Fibroblast of skin of left quadriceps (primary cell): Measurements from ENCODE around the gene IFFO2.
"Not testable (repeated sequence)": the region's sequence is repeated elsewhere in the genome, so short reads cannot be mapped to it uniquely, and the experiment has no call there.

Experiments used
- DNase-seq, 2 experiments: peaks; one replicate each; pipeline ENCODE4 v3.0.0-alpha.2; 2013; ENCODE audit warnings: low read depth in 2 of 2

IFFO2 gene

GRCh38 chr1:18875107-18875795, 81.2 kb downstream of the IFFO2 start:
- DNase-seq, result peak; percentile 38 to 39

DNA sequence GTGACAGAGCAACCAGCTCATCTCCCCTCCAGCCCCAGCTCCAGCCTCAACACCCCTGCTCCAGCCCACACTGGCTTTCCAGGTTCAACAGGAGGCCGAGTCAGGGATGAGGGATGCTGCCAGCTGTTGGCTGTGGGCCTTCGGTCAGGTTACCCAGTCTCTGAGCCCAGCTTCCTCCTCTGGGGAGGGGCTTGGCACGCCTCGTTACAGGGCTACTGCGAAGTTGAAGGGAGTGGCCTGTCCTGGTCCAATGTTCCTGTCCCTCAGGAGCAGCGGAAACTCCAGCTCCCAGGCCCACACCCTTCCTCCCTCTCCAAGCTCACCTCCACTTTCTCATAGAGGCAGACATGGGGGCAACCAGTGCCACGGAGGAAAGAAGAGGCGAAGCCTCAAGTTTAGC, 81.9 kb downstream of the IFFO2 start:
- DNase-seq, result no peak

DNA sequence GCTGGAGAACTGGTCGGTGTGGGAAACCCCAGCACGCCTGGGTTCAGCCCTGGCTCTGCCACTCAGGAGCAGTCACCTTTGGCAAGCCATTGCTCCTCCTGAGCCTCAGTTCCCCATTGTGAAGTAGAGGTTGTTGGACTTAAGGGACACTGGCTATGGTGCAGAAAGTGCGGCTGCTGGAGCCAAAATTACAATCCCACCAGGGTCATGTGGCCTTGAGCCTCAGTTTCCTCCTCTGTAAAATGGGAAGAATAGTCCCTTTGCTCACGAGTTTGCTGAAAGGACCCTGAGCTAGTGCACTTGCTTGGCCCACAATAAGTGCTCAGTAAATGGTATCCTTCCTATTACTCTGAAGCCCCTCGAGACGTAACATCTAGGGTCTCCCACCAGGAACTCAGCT, 82.4 kb downstream of the IFFO2 start:
- DNase-seq, result no peak

DNA sequence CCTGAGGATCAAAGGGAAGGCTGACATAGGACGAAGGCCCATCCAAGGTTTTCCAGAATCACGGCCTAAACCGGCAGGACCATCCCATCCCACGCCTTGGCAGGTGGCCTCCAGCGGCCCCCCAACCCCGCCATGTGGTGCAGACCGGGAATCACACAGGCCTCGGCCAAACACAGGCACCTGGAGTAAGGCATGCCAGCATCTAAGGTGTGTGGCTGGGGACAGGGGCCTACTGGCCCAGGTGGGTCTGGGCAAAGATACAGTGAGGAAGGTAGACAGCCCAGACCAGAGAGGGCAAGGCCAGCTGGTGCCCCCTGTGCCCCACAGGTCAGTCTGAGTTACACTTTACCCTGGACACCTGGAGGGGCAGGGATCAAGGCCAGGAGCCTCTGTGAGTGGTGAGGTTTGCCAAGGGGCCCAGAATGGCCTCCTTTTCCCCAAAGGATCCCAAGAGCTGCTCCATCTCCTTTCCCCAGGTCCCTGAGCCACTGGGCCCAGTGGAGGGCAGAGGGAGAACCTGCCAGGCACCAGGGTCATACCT, 84.3 kb downstream of the IFFO2 start:
- no peak for DNase-seq

DNA sequence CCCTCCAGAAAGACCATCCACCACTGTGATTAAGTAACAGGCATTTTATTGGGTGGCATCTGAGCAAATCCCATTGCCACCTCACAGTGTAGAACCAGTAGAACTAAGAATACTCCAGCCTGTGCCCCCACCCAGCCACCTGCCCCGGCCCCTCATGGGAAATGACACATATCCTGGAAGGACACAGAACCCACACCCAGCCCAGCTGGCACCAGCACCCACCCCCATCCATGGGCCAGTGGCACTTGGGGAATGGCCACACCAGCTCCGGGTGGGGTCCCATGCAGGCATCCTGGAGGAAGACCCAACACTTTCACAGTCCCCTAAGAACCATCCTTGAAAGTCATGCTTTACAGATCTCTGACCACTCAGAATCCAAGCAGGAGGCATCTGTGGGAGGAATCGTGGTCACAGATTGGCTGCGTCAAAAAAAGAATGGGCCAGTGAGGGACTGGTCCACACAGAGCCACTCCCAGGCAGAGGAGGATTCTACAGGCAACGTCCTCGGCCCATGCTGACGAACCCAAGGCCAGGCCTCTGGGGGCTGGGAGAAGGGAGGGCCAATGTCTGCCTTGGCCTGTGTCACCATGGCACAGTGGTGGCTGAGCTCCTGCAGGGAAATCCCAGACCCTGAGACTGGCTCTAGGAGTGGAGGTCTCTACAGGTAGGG, 84.9 kb downstream of the IFFO2 start:
- DNase-seq, result no peak

DNA sequence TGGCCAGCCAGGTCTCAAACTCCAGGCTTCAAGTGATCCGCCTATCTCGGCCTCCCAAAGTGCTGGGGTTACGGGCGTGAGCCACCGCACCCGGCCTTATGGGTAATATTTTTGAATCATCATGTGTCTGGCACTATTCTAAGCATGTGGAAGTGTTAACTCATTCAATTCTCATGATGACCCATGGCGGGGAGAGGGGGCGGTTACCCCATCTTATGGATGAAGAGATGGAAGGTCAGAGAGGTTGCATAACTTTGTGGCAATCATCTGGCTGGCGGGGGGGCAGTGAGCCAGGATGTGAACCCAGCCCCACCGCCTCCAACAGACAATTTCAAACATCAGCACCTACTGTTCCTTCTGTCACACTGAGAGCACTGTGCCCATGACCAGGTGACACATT, 85.5 kb downstream of the IFFO2 start:
- no peak for DNase-seq

GRCh38 chr1:18870595-18870865, 85.9 kb downstream of the IFFO2 start:
- not testable (repeated sequence) for DNase-seq

DNA sequence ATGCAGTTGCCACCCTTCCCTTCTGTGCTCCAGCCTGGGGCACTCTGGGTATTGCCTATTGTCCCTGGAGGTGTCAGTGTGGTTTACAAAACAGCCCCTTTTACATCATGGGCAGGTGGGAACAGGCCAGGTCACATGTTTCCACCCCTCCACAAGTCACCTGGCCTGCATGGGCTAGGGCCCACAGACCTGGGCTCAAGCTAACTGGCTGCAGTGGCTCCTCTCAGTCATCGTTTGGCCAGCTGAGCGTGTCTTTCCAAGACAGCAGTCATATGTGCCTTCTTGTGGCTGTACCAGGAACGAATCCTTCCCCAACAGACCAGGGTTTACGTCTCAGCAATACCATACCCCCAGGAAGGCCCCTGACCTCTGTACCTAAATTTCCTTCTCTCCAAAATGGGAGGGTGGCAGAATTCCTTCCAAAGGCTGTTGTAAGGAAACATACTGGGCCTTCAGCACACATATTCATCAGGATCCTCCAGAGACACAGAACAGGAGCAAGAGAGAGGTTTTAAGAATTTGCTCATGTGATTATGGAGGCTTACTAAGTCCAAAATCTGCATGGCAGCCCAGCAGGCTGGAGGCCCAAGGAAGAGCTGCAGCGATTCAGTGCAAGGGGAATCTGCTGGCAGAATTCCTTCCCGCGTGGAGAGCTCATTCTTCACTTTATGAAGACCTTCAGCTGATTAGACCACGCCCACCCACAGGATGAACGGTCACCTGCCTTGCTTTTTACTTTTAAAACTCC, 86.5 kb downstream of the IFFO2 start:
- no peak for DNase-seq

GRCh38 chr1:18868801-18869424, 87.6 kb downstream of the IFFO2 start:
- no peak for DNase-seq

GRCh38 chr1:18868354-18868753, 88.1 kb downstream of the IFFO2 start:
- DNase-seq, result no peak

DNA sequence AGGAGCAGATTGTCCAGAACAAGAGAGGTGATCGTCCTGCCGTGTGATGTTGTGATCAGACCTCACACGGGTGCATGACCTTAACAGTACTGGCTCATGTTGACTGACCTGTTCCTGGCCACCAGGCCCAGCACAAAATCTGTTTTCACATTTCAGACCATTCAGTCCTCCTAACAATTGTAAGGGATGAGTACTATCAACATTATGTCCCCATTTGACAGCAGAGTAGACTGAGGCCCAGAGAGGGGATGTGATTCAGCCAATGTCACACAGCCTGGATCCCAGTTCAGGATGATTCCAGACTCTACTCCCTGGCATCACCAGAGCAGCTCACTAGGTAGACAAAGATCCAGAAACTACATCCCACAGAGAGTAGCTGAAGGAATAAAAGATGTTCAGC, 89.6 kb downstream of the IFFO2 start:
- DNase-seq, result no peak

GRCh38 chr1:18866314-18866713, 90.2 kb downstream of the IFFO2 start:
- no peak for DNase-seq

- no peak for DNase-seq
Measured at GRCh38 chr1:18865176-18865575, 91.3 kb downstream of the IFFO2 start.

GRCh38 chr1:18861590-18861989, 94.9 kb downstream of the IFFO2 start:
- no peak for DNase-seq

DNA sequence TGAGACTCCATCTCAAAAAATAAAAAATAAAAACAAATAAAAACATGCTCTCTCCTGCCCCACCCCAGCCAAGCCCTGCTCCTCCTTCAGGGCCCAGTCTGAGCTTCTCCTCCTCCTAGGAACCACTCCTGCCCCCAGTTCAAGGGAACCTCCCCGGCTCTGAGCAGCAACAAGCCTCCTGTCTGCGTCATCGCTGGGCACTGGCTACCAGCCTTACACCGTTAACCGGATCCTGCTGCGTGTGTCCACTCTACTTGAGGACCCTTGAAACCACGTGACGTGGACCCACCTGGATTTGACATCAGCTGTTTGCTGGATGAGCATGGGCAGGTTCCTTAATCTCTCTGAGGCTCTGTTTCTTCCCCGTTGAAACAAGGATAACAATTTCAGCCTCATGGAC, 95.4 kb downstream of the IFFO2 start:
- no peak for DNase-seq

- DNase-seq, result no peak
Measured at GRCh38 chr1:18859560-18859959, 96.9 kb downstream of the IFFO2 start, which contains the start of gene TAS1R2. TSS of gene TAS1R2 (minus strand) at chr1:18859660. CDS start at chr1:18859660, 0 bp downstream.

- no peak for DNase-seq
Measured at GRCh38 chr1:18858070-18858688, 98.3 kb downstream of the IFFO2 start.

DNA sequence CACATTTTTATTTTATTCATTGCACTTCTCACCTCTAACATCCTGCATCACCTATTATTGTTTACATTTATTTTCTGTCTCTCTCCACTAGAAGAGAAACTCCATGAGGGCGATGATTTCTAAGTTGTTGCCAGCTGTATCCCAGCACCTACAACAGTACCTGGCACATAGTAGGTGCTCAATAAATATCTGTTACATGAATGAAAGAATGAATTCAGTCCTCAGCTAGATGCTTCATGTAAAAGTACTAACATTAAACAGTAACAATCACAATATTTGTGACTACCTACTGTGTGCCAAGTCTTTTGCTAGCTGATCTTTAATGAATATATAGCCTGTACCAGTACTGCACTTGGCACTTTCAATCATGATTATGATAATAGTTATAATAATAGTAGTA, 100.0 kb downstream of the IFFO2 start:
- DNase-seq, result no peak

DNA sequence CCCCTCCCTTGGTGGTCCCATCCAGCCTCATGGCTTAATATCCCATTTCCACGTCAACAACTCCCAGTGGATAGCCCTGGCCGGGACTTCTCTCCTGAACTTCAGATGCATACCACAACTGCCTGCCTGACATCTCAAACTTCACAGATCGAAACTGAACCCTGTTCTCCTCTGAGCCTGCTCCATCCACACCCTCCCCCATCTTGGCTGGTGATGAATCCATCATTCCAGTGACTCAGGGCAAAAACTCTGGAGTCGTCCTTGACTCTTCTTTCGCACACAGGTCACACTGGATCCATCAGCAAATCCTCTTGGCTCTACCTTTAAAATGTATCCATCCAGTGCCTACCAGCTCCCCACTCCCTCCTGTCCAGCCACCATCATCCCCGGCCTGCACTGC, 100.9 kb downstream of the IFFO2 start:
- DNase-seq, result no peak

DNA sequence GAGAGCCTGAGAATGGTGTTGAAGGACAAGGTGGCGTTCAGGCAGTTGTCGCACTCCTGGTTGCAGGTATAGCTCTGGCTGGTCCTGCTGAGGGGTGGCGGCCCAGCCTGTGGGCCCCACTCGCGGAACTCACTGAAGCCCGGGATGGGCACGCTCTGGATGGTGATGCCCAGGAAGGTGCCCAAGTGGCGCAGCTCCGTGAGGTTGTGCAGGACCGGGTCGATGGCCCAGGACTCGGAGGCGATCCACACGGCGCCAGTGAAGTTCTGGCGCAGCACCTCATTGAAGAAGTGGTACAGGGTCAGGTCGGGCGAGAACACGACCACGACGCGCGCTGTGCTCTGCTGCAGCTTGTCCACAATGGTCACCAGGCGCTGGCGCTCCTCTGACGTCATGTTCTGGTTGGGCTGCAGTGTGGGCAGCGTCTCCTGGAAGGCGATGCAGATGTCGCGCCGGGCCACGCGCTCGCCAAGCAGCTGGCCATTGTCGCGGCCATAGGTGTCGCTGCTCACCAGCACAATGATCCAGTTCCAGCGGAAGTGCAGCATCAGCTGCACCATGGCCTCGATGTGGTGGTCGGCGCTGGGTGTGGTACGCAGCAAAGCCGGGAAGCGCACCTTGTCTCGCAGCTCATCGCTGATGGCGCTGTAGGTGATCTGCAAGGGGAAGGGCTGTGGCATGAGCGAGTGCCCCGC, 102.0 kb downstream of the IFFO2 start:
- no peak for DNase-seq
